SK-N-MC (cell line): ENCODE data around the gene KCNJ5.

Experiments used
- EZH2 ChIP-seq: fragments of 200-600 bp; sonication (generic); IDR thresholded peaks from one replicate; pipeline ENCODE4 v1.6.1; 2017; ENCODE audit warnings: antibody characterized with exemption
- POLR2AphosphoS5 ChIP-seq: IDR thresholded peaks from 2 replicates; pipeline ENCODE4 v1.6.1; 2012; ENCODE audit warnings: mild to moderate bottlenecking, low read depth, low read length, borderline replicate concordance

- TF ChIP-seq POLR2AphosphoS5 (no peak), EZH2 (no peak)
Observed at GRCh38 chr11:128895526-128895925, 4.4 kb downstream of the KCNJ5 start.
